ENCODE results near the gene PPTC7.
"Not testable (repeated sequence)": the region's sequence is repeated elsewhere in the genome, so short reads cannot be mapped to it uniquely, and the experiment has no call there.

The PPTC7 gene

GRCh38 chr12:110536834-110537604, 46.1 kb downstream of the PPTC7 start:
- no peak for DNase-seq (ENCODE audit: low read depth in 2 of 2)

- no peak for DNase-seq (ENCODE audit: low read depth in 2 of 2)
These were observed 48.3 kb downstream of the PPTC7 start for GRCh38 chr12:110534811-110535210.

- no peak for DNase-seq (ENCODE audit: low read depth in 2 of 2)
These were observed 49.5 kb downstream of the PPTC7 start for GRCh38 chr12:110533607-110534006.

DNA sequence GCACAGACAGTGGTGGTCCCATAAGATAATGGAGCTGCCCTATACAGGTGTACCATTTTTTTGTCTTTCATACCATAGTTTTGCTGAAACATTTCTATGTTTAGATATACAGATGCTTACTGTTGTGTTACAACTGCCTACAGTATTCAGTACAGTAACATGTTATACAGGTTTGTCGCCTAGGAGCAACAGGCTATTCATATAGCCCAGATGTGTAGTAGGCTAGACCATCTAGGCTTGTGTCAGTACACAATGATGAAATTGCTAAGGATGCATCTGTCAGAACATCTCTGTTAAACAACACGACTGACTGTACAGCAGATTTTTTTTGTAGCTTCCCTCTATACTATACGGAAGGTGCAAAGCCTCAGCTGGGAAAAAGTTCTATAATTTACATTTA, 50.5 kb downstream of the PPTC7 start:
- DNase-seq (ENCODE audit: low read depth in 2 of 2), result no peak

DNA sequence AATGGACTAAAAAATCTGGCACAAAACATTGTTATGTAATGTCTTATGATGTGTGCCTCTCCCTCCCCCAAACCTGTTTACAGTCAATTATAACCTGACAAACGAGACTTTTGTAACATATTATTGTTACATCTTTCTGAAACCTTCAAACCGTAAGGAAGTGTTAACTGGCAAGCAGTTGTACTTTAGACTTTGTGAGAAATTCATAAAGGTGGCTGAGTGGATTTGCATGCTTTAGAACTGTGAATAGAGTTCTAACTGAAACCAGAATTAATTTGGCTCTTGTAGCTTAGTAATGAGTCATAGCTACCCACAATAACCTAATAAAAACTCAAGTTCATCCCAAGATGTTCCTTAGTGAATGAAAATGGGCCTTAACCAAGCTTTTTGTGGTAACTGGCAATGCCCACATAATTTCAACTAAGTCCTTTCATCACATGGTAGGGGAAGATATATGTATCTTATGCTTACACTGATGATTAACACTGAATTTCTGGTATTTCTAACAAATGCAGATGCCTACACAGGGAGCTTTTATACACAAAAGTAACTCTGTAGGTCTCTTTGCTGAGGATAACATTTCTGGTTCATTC, 51.3 kb downstream of the PPTC7 start:
- no peak for DNase-seq (ENCODE audit: low read depth in 2 of 2)

DNA sequence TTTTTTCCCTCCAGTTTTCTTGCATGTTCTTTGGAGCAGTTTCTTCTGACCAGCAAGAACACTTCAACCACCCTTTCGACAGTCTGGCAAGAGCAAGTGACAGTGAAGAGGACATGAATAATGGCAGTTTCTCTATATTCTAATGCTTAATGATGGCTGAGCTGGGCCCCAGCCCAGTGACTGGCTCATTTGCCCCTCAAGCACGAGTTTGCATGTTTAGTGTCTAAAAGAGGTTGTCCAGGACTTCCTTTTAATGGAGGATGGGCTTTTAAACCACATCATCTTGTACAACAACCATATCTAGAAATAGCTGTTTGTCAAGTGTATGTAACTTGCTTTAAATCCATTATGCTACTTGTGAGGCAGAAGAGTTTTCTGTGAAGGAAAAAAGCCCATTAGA, 52.6 kb downstream of the PPTC7 start:
- DNase-seq (ENCODE audit: low read depth in 2 of 2), result no peak

DNA sequence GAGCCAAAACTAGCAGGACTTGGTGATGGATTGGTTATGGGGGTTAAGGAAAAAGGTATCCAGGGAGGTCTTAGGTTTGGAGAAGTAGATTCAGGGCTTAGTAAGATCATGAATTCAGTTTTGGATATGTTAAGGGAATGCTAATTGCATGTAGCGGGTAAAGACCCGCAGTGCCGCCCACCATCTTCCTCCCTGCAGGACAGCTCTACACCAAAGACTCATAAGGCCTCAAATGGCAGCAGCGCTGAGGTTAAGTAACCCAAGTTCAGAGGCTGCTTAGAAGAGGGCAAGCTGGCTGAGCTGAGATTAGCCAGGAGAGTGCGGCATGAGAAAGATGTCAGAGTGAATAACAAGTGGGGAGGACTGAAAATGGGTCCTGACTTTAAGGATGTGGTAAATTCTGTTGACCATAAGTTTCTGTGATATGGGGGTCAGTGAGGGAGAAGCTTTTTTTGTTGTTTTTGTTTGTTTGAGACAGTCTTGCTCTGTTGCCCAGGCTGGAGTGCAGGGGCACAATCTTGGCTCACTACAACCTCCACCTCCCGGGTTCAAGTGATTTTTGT, 54.8 kb downstream of the PPTC7 start:
- DNase-seq (ENCODE audit: low read depth in 2 of 2), result no peak

DNA sequence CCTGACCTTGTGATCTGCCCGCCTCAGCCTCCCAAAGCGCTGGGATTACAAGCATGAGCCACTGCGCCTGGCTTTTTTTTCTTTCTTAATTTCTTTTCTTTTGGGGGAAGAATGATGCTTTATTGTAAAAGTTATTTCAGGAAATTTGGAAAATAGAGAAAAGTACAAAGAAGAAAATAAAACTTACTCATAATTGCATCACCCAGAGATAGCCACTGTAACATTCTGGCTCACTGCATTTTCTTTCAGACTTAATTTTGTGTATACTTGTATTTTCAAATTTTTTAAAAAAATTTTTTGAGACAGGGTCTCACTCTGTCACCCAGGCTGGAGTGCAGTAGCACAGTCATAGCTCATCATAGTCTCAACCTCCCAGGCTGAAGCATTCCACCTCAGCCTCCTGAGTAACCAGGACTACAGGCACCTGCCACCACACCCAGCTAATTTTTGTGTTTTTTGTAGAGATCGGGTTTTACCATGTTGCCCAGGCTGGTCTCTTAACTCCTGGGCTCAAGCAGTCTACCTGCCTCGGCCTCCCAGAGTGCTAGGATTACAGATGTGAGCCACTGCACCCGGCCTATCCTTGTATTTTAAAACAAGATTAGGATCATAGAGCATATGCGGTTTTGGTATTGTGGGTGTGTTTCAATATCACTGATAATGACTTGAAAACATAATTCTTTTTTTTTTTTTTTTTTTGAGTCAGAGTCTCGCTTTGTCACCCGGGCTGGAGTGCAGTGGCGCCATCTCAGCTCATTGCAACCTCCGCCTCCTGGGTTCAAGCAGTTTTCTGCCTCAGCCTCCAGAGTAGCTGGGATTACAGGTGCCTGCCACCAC, 62.0 kb downstream of the PPTC7 start:
- not testable (repeated sequence) for DNase-seq (ENCODE audit: low read depth in 2 of 2)

GRCh38 chr12:110518014-110518413, 65.1 kb downstream of the PPTC7 start:
- not testable (repeated sequence) for DNase-seq (ENCODE audit: low read depth in 2 of 2)

- DNase-seq (ENCODE audit: low read depth in 2 of 2), result no peak
These were observed 66.1 kb downstream of the PPTC7 start for GRCh38 chr12:110516995-110517394.

GRCh38 chr12:110514363-110514762, 68.8 kb downstream of the PPTC7 start:
- no peak for DNase-seq (ENCODE audit: low read depth in 2 of 2)

DNA sequence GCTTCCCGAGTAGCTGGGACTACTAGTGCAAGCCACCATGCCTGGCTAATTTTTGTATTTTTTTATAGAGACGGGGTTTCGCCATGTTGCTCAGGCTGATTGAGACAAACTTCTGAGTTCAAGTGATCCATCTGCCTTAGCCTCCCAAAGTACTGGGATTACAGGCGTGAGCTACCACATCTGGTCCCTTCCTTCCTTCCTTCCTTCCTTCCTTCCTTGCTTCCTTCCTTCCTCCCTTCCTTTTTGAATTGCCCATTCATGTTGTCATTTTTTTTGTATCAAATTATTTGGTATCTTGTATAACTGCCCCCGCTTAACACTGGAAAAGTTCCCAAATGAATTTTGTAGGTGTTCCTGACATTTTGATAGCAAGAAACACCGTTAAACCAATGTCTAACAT, 69.3 kb downstream of the PPTC7 start:
- no peak for DNase-seq (ENCODE audit: low read depth in 2 of 2)

DNA sequence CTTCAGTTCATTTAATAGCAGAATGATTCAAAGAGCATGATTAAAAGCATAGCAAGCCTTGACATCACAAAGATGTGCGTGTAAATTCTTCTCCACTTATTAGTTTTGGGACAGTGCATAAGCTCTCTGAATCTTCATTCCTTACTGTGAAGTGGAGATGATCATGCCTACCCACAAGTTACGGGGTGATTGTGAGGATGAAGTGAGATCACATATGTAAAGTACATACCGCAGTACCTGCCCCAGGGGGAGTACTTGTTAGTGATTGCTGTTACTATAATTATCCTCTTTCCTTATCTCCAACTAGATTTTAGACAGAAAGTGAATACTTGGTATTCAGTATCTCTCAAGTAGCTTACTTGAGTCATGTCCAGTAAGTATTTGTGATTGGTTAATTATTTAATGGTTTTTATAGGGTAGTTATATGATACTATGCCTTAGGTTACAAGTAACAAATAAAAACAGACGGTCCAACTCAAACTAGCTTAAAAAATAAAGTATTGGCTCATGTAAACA, 75.0 kb downstream of the PPTC7 start:
- DNase-seq (ENCODE audit: low read depth in 2 of 2), result no peak

GRCh38 chr12:110505332-110505731, 77.8 kb downstream of the PPTC7 start:
- no peak for DNase-seq (ENCODE audit: low read depth in 2 of 2)

GRCh38 chr12:110503432-110503831, 79.7 kb downstream of the PPTC7 start:
- DNase-seq (ENCODE audit: low read depth in 2 of 2), result no peak

- peak; percentile 93 to 96 for DNase-seq (ENCODE audit: low read depth in 2 of 2)
These were observed 81.1 kb downstream of the PPTC7 start, which contains the start of the genes RAD9B and VPS29 for GRCh38 chr12:110501752-110502738. RAD9B (plus strand) TSS chr12:110502331; CDS start chr12:110502338, 7 bp downstream. VPS29 (minus strand) TSS chr12:110502111; CDS start chr12:110502051, 60 bp downstream.

DNA sequence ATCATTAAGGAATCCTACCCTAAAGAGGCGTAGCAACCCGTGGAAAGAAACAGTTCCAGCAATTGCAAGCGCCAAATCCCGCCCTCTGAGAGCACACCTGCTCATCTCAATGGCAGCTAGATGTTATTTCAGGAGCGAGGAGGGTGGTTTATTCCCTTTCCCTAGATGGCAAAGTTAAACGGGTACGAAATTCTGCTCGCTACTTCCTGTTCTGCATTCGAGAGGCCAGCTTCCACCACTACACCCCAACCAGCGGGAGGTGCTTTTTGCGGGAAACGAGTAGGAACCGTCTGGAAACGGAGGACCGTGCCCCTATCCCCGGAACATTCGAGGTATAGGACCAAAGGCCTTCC, 81.7 kb downstream of the PPTC7 start:
- DNase-seq (ENCODE audit: low read depth in 2 of 2), result no peak

DNA sequence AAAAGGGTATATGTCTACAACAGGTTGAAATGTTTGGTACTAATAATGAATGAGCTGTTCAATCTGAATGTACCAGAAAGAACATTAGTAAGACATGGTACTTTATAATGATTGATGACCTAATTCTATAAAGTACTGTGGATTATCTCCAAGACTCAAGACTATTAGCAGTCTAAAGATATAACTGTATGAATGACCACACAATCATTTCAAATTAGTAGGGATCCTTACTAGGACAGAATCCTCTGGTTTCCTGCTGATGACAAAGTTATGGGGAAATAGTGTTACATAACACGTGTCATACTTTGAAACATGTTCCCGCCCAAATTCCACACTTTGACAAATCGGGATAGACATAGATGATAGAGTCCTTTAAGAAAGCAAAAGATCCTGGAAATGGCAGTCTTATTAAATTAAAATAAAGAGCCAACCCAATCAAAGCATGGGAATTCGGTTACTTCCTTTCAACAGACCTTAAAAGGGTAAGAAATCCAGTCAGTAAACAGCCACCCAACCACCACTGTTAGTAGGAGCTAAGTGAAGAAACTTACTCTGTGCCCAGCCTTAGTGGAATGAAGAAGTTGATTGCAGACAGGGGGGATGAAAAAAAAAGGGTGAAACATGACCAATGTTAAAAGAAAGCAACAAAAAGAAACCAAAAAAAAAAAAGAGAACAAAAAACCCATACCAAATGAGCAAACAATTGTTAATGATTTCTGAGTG, 84.0 kb downstream of the PPTC7 start:
- DNase-seq (ENCODE audit: low read depth in 2 of 2), result no peak
